ENCODE results near the gene APLN. TPM values are rescaled to one million over a fixed set of nuclear protein-coding genes. Genes with fewer than 3 reads are reported as not detected.
A peak's percentile ranks its signal among the peaks of the same experiment; 100 is the strongest.

The APLN gene
- under 1 TPM in 1 of 3 donors, not detected in 2; 0.07 TPM for total RNA-seq
- 0.05 TPM for total RNA-seq (2013)

GRCh38 chrX:129654652-129655546 is at the start of gene APLN:
TSS of gene APLN (minus strand) at chrX:129654956. CDS start at chrX:129654630, 326 bp downstream.
- peak within 1 kb of the TSS; percentile 18 for H3K4me3 ChIP-seq (ENCODE audit: low read length)
- no peaks in the 10 kb centered on the region for H3K9me3 ChIP-seq (ENCODE audit: control insufficient read depth, insufficient read depth, low read length)
- H3K27me3 ChIP-seq (ENCODE audit: control insufficient read depth, insufficient read depth, low read length), result peaks cover 17% of the 10 kb centered on the region
- H3K27ac Mint-ChIP-seq, result no peak within 1 kb of the TSS
- peaks cover 15% of the 10 kb centered on the region for H3K4me1 ChIP-seq (ENCODE audit: control insufficient read depth, insufficient read depth, low read length)
- intact Hi-C loops (cut with micrococcal nuclease), result no loop called here
- peaks cover 17 to 32% of the 10 kb centered on the region in 2 donors for H3K27me3 Mint-ChIP-seq (ENCODE audit: low read depth in 2 of 2)
- H3K36me3 ChIP-seq (ENCODE audit: control insufficient read depth, insufficient read depth, low read length), result no peaks in the 10 kb centered on the region
- H3K4me3 Mint-ChIP-seq, result peak within 1 kb of the TSS; percentile 74
- WGBS (ENCODE audit: insufficient coverage), result under 1% methylated on average over 66 of the region's 67 CpGs
- no peak for TF ChIP-seq CTCF (IDR thresholded peaks at IDR 0.05)
- ATAC-seq (peak; percentile 62 to 75 (median 62)), DNase-seq (peak in 1 of 2 donors; percentile 27)
- no peak within 1 kb of the TSS for H3K27ac ChIP-seq (ENCODE audit: low read length)
- H3K4me1 Mint-ChIP-seq, result peaks cover 6 to 7% of the 10 kb centered on the region in 2 donors
- H3K36me3 Mint-ChIP-seq, result no peaks in the 10 kb centered on the region
- H3K9me3 Mint-ChIP-seq, result no peaks in the 10 kb centered on the region

GRCh38 chrX:129704491-129704890 is 49.7 kb upstream of the APLN start:
- WGBS (ENCODE audit: insufficient coverage), result 78% methylated on average over 2 of the region's 2 CpGs
- no peak overlapping the region for H3K27ac ChIP-seq (ENCODE audit: low read length)
- DNase-seq, result no peak
- H3K27me3 ChIP-seq (ENCODE audit: control insufficient read depth, insufficient read depth, low read length), result no peaks in the 10 kb centered on the region
- TF ChIP-seq CTCF (IDR thresholded peaks at IDR 0.05), result no peak
- no peak for ATAC-seq
- Mint-ChIP-seq H3K36me3 (peaks cover 7% of the 10 kb centered on the region), H3K4me1 (no peaks in the 10 kb centered on the region), H3K9me3 (no peaks in the 10 kb centered on the region), H3K27ac (no peak overlapping the region), H3K4me3 (no peak overlapping the region), H3K27me3 (ENCODE audit: low read depth in 2 of 2) (peaks cover 4 to 20% of the 10 kb centered on the region in 2 donors)
- H3K9me3 ChIP-seq (ENCODE audit: control insufficient read depth, insufficient read depth, low read length), result no peaks in the 10 kb centered on the region
- no peaks in the 10 kb centered on the region for H3K4me1 ChIP-seq (ENCODE audit: control insufficient read depth, insufficient read depth, low read length)
- no peaks in the 10 kb centered on the region for H3K36me3 ChIP-seq (ENCODE audit: control insufficient read depth, insufficient read depth, low read length)
- H3K4me3 ChIP-seq (ENCODE audit: low read length), result no peak overlapping the region
- intact Hi-C loops (cut with micrococcal nuclease), result no loop called here

GRCh38 chrX:129701624-129702069 is 46.9 kb upstream of the APLN start:
- H3K4me3 Mint-ChIP-seq, result no peak overlapping the region
- peaks cover 0 to under 1% of the 10 kb centered on the region in 2 donors for H3K27me3 Mint-ChIP-seq (ENCODE audit: low read depth in 2 of 2)
- no peaks in the 10 kb centered on the region for H3K9me3 ChIP-seq (ENCODE audit: control insufficient read depth, insufficient read depth, low read length)
- ATAC-seq (no peak), DNase-seq (no peak)
- H3K36me3 ChIP-seq (ENCODE audit: control insufficient read depth, insufficient read depth, low read length), result no peaks in the 10 kb centered on the region
- no peak overlapping the region for H3K27ac ChIP-seq (ENCODE audit: low read length)
- no peaks in the 10 kb centered on the region for H3K4me1 Mint-ChIP-seq
- H3K9me3 Mint-ChIP-seq, result no peaks in the 10 kb centered on the region
- H3K27ac Mint-ChIP-seq, result no peak overlapping the region
- H3K36me3 Mint-ChIP-seq, result no peaks in the 10 kb centered on the region
- H3K4me1 ChIP-seq (ENCODE audit: control insufficient read depth, insufficient read depth, low read length), result no peaks in the 10 kb centered on the region
- no peak overlapping the region for H3K4me3 ChIP-seq (ENCODE audit: low read length)
- no peaks in the 10 kb centered on the region for H3K27me3 ChIP-seq (ENCODE audit: control insufficient read depth, insufficient read depth, low read length)
- intact Hi-C loops (cut with micrococcal nuclease), result no loop called here
- 83% methylated on average over 8 of the region's 8 CpGs for WGBS (ENCODE audit: insufficient coverage)
- no peak for TF ChIP-seq CTCF (IDR thresholded peaks at IDR 0.05)

All from natural killer cell (primary cell).